HUES48 (cell line): ENCODE results near the gene SEPTIN3.

Source experiments
- H3K27ac ChIP-seq: one replicate; pipeline ENCODE4 v1.7.0; 2013; ENCODE audit warnings: low read depth, low read length, inconsistent platforms
- H3K27me3 ChIP-seq: 2 replicates; pipeline ENCODE4 v1.6.1; 2013; ENCODE audit warnings: mild to moderate bottlenecking, low read length; ENCODE audit not compliant: control insufficient read depth, insufficient read depth
- H3K36me3 ChIP-seq: 2 replicates; pipeline ENCODE4 v1.6.1; 2013; ENCODE audit warnings: low read length; ENCODE audit not compliant: control insufficient read depth, insufficient read depth
- H3K4me1 ChIP-seq: 2 replicates; pipeline ENCODE4 v1.6.1; 2013; ENCODE audit warnings: mild to moderate bottlenecking, low read length; ENCODE audit not compliant: control insufficient read depth, insufficient read depth
- H3K4me3 ChIP-seq: 2 replicates; pipeline ENCODE4 v1.5.1; 2013; ENCODE audit warnings: mild to moderate bottlenecking, low read depth, low read length
- H3K9ac ChIP-seq: 2 replicates; pipeline ENCODE4 v1.6.1; 2013; ENCODE audit warnings: mild to moderate bottlenecking, low read depth, low read length, moderate library complexity
- H3K9me3 ChIP-seq: 2 replicates; pipeline ENCODE4 v1.6.1; 2013; ENCODE audit warnings: low read length; ENCODE audit not compliant: control insufficient read depth, insufficient read depth

SEPTIN3 gene

DNA sequence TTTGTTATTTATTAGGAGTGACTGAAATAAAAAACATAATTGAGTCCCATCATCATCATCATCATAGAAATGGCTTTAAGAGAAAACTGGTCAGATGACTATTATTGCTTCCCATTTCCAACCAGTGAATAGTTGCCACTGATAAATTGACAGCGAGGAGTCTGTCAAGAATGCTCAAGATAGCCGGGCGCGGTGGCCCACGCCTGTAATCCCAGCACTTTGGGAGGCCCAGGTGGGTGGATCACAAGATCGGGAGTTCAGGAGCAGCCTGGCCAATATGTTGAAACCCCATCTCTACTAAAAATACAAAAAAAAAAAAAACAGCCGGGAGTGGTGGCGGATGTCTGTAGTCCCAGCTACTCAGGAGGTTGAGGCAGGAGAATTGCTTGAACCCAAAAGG is 31.2 kb downstream of the SEPTIN3 start:
- H3K27me3 ChIP-seq, result no peaks in the 10 kb centered on the region
- H3K9me3 ChIP-seq, result no peaks in the 10 kb centered on the region
- no peak overlapping the region for H3K27ac ChIP-seq
- H3K4me1 ChIP-seq, result no peaks in the 10 kb centered on the region
- peaks cover 11% of the 10 kb centered on the region for H3K36me3 ChIP-seq
- no peak overlapping the region for H3K4me3 ChIP-seq
- no peak overlapping the region for H3K9ac ChIP-seq

- Histone ChIP-seq H3K4me1 (no peaks in the 10 kb centered on the region), H3K36me3 (peaks cover 6% of the 10 kb centered on the region; the same call in 1 of the 2 replicates), H3K9me3 (no peaks in the 10 kb centered on the region), H3K27ac (no peak overlapping the region), H3K27me3 (no peaks in the 10 kb centered on the region), H3K4me3 (no peak overlapping the region), H3K9ac (no peak overlapping the region)
Observed at GRCh38 chr22:42001121-42001520, 31.9 kb downstream of the SEPTIN3 start.

- 0 out of 2 replicates have a peak, but pooled peaks cover under 1% of the 10 kb centered on the region for H3K36me3 ChIP-seq
Observed at GRCh38 chr22:42001706-42002105, 32.5 kb downstream of the SEPTIN3 start.

DNA sequence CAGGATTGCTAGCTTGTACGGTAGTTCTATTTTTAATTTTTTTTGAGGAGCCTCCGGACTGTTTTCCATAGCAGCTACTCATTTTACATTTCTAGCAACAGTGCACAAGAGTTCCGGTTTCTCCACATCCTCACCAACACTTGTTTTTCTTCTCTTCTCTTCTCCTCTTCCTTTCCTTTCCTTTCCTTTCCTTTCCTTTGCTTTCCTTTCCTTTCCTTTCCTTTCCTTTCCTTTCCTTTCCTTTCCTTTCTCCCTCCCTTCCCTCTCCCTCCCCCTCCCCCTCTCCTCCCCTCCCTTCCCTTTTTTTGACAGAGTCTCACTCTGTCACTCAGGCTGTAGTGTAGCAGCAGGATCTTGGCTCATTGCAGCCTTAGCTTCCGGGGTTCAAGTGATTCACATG is 38.7 kb downstream of the SEPTIN3 start:
- H3K9ac ChIP-seq, result no peak overlapping the region
- no peak overlapping the region for H3K4me3 ChIP-seq
- no peaks in the 10 kb centered on the region for H3K36me3 ChIP-seq
- no peaks in the 10 kb centered on the region for H3K27me3 ChIP-seq
- no peak overlapping the region for H3K27ac ChIP-seq
- H3K4me1 ChIP-seq, result no peaks in the 10 kb centered on the region
- no peaks in the 10 kb centered on the region for H3K9me3 ChIP-seq

More at GRCh38 chr22:42001706-42002105, 32.5 kb downstream of the SEPTIN3 start:
- H3K4me1 ChIP-seq, result no peaks in the 10 kb centered on the region
- no peak overlapping the region for H3K9ac ChIP-seq
- H3K27me3 ChIP-seq, result no peaks in the 10 kb centered on the region
- H3K4me3 ChIP-seq, result no peak overlapping the region
- no peaks in the 10 kb centered on the region for H3K9me3 ChIP-seq
- no peak overlapping the region for H3K27ac ChIP-seq

- Histone ChIP-seq H3K36me3 (no peaks in the 10 kb centered on the region), H3K4me1 (no peaks in the 10 kb centered on the region), H3K9ac (no peak overlapping the region), H3K9me3 (no peaks in the 10 kb centered on the region), H3K27ac (no peak overlapping the region), H3K4me3 (no peak overlapping the region), H3K27me3 (no peaks in the 10 kb centered on the region)
Observed at GRCh38 chr22:42010778-42011177, 41.5 kb downstream of the SEPTIN3 start.

DNA sequence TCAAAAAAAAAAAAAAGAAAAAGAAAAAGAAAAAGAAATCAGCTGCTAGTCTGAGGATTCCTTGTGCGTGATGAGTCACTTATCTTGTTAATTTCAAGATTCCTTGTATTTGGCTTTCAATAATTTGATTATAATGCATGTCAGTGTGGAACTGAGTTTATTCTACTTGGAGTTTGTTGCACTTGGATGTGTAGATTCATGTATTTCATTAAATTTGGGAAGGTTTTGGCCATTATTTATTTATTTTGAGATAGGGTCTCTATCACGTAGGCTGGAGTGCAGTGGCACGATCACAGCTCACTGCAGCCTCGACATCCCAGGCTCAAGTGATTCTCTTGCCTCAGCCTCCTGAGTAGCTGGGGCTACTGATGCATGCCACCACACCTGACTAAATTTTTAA is 44.1 kb downstream of the SEPTIN3 start:
- Histone ChIP-seq H3K9me3 (no peaks in the 10 kb centered on the region), H3K9ac (no peak overlapping the region), H3K4me3 (no peak overlapping the region), H3K4me1 (no peaks in the 10 kb centered on the region), H3K27me3 (no peaks in the 10 kb centered on the region), H3K36me3 (no peaks in the 10 kb centered on the region), H3K27ac (no peak overlapping the region)

DNA sequence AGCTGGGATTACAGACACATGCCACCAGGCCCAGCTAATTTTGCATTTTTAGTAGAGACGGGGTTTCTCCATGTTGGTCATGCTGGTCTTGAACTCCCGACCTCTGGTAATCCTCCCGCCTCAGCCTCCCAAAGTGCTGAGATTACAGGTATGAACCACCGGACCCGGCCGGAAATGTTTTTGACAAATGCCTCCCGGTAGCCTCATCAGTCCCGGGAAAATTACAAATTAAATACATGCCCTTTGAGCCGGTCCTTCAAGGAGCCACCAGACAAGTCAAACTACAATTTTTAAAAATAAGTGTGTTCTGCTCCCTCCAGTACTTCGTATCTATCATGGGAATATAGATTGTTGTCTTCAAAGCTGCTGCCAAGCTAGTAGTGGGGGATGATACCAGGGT is 46.9 kb downstream of the SEPTIN3 start:
- Histone ChIP-seq H3K36me3 (no peaks in the 10 kb centered on the region), H3K4me3 (no peak overlapping the region), H3K9ac (no peak overlapping the region), H3K27me3 (no peaks in the 10 kb centered on the region), H3K9me3 (no peaks in the 10 kb centered on the region), H3K27ac (no peak overlapping the region), H3K4me1 (no peaks in the 10 kb centered on the region)

DNA sequence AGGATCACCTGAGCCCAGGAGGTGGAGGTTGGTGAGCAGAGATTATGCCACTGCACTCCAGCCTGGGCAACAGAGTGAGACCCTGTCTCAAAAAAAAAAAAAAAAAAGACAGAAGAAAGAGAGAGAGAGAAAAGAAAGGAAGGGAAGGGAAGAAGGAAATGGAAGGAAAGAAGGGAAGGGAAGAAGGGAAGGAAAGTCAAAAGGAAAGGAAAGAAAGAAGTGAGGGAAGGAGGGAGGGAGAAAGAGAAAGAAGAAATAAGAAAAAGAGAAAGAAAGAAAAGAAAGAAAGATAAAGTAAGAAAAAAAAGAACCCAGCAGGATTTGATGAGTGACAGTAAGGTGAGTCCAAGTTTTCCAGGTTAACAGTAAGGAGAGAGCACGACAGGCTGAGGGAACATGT is 49.0 kb downstream of the SEPTIN3 start:
- H3K4me3 ChIP-seq, result no peak overlapping the region
- H3K4me1 ChIP-seq, result no peaks in the 10 kb centered on the region
- H3K36me3 ChIP-seq, result no peaks in the 10 kb centered on the region
- no peaks in the 10 kb centered on the region for H3K9me3 ChIP-seq
- H3K9ac ChIP-seq, result no peak overlapping the region
- no peaks in the 10 kb centered on the region for H3K27me3 ChIP-seq
- no peak overlapping the region for H3K27ac ChIP-seq
